GM19468 (cell line): ENCODE measurements around the gene MCEMP1.

Source experiments
- ATAC-seq: cut with Tn5 transposase; IDR thresholded peaks from one replicate; pipeline ENCODE4 v1.9.1; 2021; ENCODE audit warnings: mild to moderate bottlenecking, moderate library complexity, moderate number of reproducible peaks; ENCODE audit not compliant: unreplicated experiment; ENCODE audit errors: extremely low read depth

MCEMP1 gene

GRCh38 chr19:7716762-7717161 lies 39.9 kb downstream of the MCEMP1 start:
- ATAC-seq: no peak

- no peak for ATAC-seq
Measured at GRCh38 chr19:7718668-7719067, 41.8 kb downstream of the MCEMP1 start.

- ATAC-seq: no peak
Measured at GRCh38 chr19:7720351-7720750, 43.5 kb downstream of the MCEMP1 start.

- ATAC-seq: peak; percentile 26
Measured at GRCh38 chr19:7722231-7722651, 45.4 kb downstream of the MCEMP1 start.

GRCh38 chr19:7725791-7726190 lies 48.9 kb downstream of the MCEMP1 start:
- no peak for ATAC-seq

- no peak for ATAC-seq
Measured at GRCh38 chr19:7729211-7729610, 52.3 kb downstream of the MCEMP1 start.
